Right atrium auricular region (tissue), 2 donors: ENCODE data around the gene AMPD2. TPM values are rescaled to one million over a fixed set of nuclear protein-coding genes. Genes with fewer than 3 reads are reported as not detected.

Experiments
- DNase-seq: peaks from one replicate; pipeline ENCODE4 v3.0.0-alpha.2; 2019; ENCODE audit warnings: low spot score
- H3K27ac ChIP-seq, 2 donors: fragments of 200-600 bp; sonication (generic); 1 replicate in 1 of 2; 2 replicates in 1 of 2; pipeline ENCODE4 v1.5.1; 2016 to 2019
- H3K27me3 ChIP-seq, 2 donors: fragments of 200-600 bp; sonication (generic); one replicate each; pipeline versions ENCODE4 v1.5.1 to v1.6.0; 2017 to 2019
- H3K36me3 ChIP-seq: fragments of 200-600 bp; sonication (generic); one replicate; pipeline ENCODE4 v1.5.1; 2016
- H3K4me1 ChIP-seq, 2 donors: fragments of 200-600 bp; sonication (generic); one replicate each; pipeline versions ENCODE4 v1.5.1 to v1.6.0; 2017 to 2019
- H3K4me3 ChIP-seq, 2 donors: fragments of 200-600 bp; sonication (generic); 1 replicate in 1 of 2; 2 replicates in 1 of 2; pipeline ENCODE4 v1.5.1; 2017 to 2019; ENCODE audit warnings: mild to moderate bottlenecking in 1 of 2, moderate library complexity in 1 of 2
- H3K9me3 ChIP-seq, 2 donors: fragments of 200-600 bp; sonication (generic); one replicate each; pipeline ENCODE4 v1.5.1; 2019
- CTCF ChIP-seq, 2 donors: fragments of 200-600 bp; sonication (generic); IDR thresholded peaks; one replicate each; pipeline ENCODE4 v1.5.1; 2019; ENCODE audit warnings: antibody characterized with exemption in 2 of 2
- total RNA-seq, 2 donors: library from RNA; depleted of rRNA; stranded (reverse); fragments of >200 nt; gene quantifications; one replicate each; pipeline ENCODE4 v1.1.0, GENCODE V29; 2016

AMPD2 gene
- total RNA-seq, 2 donors from 2014 or later: 16.1 to 17.9 TPM

GRCh38 chr1:109632671-109633346 is 13.2 kb downstream of the AMPD2 start:
- peaks cover 27% of the 10 kb centered on the region for H3K36me3 ChIP-seq
- H3K4me3 ChIP-seq: no peak overlapping the region
- no peaks in the 10 kb centered on the region for H3K27me3 ChIP-seq
- no peak for TF ChIP-seq CTCF (IDR thresholded peaks at IDR 0.05)
- H3K27ac ChIP-seq: no peak overlapping the region
- no peaks in the 10 kb centered on the region for H3K9me3 ChIP-seq
- peaks cover 0 to 15% of the 10 kb centered on the region in 2 donors for H3K4me1 ChIP-seq
- peak; percentile 54 for DNase-seq

GRCh38 chr1:109634292-109634691 is 14.7 kb downstream of the AMPD2 start:
- H3K9me3 ChIP-seq: no peaks in the 10 kb centered on the region
- H3K27me3 ChIP-seq: no peaks in the 10 kb centered on the region
- peak; percentile 21 for DNase-seq
- no peak overlapping the region for H3K4me3 ChIP-seq
- no peak for TF ChIP-seq CTCF (IDR thresholded peaks at IDR 0.05)
- peaks cover 0 to 15% of the 10 kb centered on the region in 2 donors for H3K4me1 ChIP-seq
- peaks cover 13% of the 10 kb centered on the region for H3K36me3 ChIP-seq
- H3K27ac ChIP-seq: no peak overlapping the region

GRCh38 chr1:109634771-109635750 is 15.4 kb downstream of the AMPD2 start:
- Histone ChIP-seq H3K36me3 (peaks cover 9% of the 10 kb centered on the region), H3K9me3 (no peaks in the 10 kb centered on the region), H3K27ac (no peak overlapping the region), H3K27me3 (no peaks in the 10 kb centered on the region), H3K4me3 (no peak overlapping the region), H3K4me1 (peaks cover 0 to 15% of the 10 kb centered on the region in 2 donors)
- DNase-seq: peak; percentile 46
- no peak for TF ChIP-seq CTCF (IDR thresholded peaks at IDR 0.05)

GRCh38 chr1:109635862-109636200 is 16.2 kb downstream of the AMPD2 start:
- Histone ChIP-seq H3K36me3 (peaks cover 5% of the 10 kb centered on the region), H3K27ac (no peak overlapping the region), H3K9me3 (no peaks in the 10 kb centered on the region), H3K27me3 (no peaks in the 10 kb centered on the region), H3K4me1 (peaks cover 0 to 15% of the 10 kb centered on the region in 2 donors), H3K4me3 (no peak overlapping the region)
- peak; percentile 46 for DNase-seq
- no peak for TF ChIP-seq CTCF (IDR thresholded peaks at IDR 0.05)

- Histone ChIP-seq H3K27me3 (no peaks in the 10 kb centered on the region), H3K4me1 (peaks cover 0 to 15% of the 10 kb centered on the region in 2 donors), H3K27ac (no peak overlapping the region), H3K36me3 (no peaks in the 10 kb centered on the region), H3K9me3 (no peaks in the 10 kb centered on the region), H3K4me3 (no peak overlapping the region)
- peak; percentile 63 for DNase-seq
- no peak for TF ChIP-seq CTCF (IDR thresholded peaks at IDR 0.05)
Observed at GRCh38 chr1:109636201-109636952, 16.7 kb downstream of the AMPD2 start.
